Astrocyte (in vitro differentiated cells and primary cell): ENCODE results near the gene SRRT.

Source experiments
- CTCF ChIP-seq: IDR thresholded peaks from 2 replicates; pipeline ENCODE4 v1.5.1; 2011; ENCODE audit warnings: low read depth, mild to moderate bottlenecking, inconsistent platforms, low read length, moderate library complexity; ENCODE audit not compliant: insufficient read depth
- EZH2 ChIP-seq: IDR thresholded peaks from 2 replicates; pipeline ENCODE4 v1.6.1; 2012; ENCODE audit warnings: mild to moderate bottlenecking, low read length, inconsistent platforms; ENCODE audit not compliant: insufficient read depth

DNA sequence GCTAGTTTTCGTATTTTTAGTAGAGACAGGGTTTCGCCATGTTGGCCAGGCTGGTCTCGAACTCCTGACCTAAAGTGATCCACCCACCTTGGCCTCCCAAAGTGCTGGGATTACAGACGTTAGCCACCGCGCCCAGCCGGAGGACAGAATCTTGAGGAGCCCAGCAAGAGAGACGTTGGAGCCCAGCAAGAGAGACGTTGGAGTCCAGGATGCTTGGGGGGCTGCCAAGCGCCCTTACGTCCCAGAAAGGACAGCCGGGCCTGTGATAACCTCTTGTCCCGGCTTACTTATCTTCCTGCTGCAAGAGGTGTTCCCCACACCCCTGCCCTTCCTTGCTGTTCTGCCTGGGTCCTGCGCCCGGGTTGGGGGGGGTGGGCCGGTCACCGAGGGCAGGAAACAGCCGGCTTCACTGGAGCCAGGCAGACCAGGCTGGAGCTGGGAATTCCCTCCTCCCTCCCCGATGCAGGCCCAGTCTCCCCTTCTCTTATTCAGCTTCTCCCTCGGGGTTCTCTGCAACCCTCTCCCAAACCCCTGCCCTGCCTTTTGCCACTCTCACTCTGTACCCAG, 45.7 kb upstream of the SRRT start:
- TF ChIP-seq CTCF, result no peak
- no peak for TF ChIP-seq EZH2
